CD14-positive monocyte (primary cell): Measurements from ENCODE around the gene SIGLEC8. TPM values are rescaled to one million over a fixed set of nuclear protein-coding genes. Genes with fewer than 3 reads are reported as not detected.

Experiments
- DNase-seq, 3 donors: peaks; one replicate each; pipeline ENCODE4 v3.0.0-alpha.2; 2011 to 2022
- H2AFZ ChIP-seq: 2 replicates; pipeline ENCODE4 v1.6.0; 2012; ENCODE audit warnings: mild to moderate bottlenecking, low read depth, low read length, inconsistent platforms; ENCODE audit not compliant: insufficient read depth, poor library complexity, severe bottlenecking
- H3K27ac ChIP-seq, 2 donors: 1 replicate in 1 of 2; 2 replicates in 1 of 2; pipeline ENCODE4 v1.5.1; 2012 to 2013; ENCODE audit warnings: low read length in 2 of 2, control low read depth in 1 of 2, inconsistent platforms in 1 of 2, low read depth in 1 of 2, mild to moderate bottlenecking in 1 of 2
- H3K27me3 ChIP-seq, 2 donors: one replicate each; pipeline versions ENCODE4 v1.6.0 to v1.6.1; 2011 to 2013; ENCODE audit warnings: low read length in 2 of 2; ENCODE audit not compliant: control insufficient read depth in 2 of 2, insufficient read depth in 2 of 2
- H3K36me3 ChIP-seq, 2 donors: replicated peaks in 1 of 2; 1 replicate in 1 of 2; 2 replicates in 1 of 2; pipeline versions ENCODE4 v1.5.1 to v1.6.1; 2012 to 2013; ENCODE audit warnings: low read length in 2 of 2, control low read depth in 1 of 2, inconsistent platforms in 1 of 2, mild to moderate bottlenecking in 1 of 2; ENCODE audit not compliant: insufficient read depth in 2 of 2, control insufficient read depth in 1 of 2
- H3K4me1 ChIP-seq, 2 donors: 1 replicate in 1 of 2; 2 replicates in 1 of 2; pipeline versions ENCODE4 v1.5.1 to v1.6.1; 2012 to 2013; ENCODE audit warnings: low read length in 2 of 2, control low read depth in 1 of 2, inconsistent platforms in 1 of 2, mild to moderate bottlenecking in 1 of 2, moderate library complexity in 1 of 2; ENCODE audit not compliant: insufficient read depth in 2 of 2, control insufficient read depth in 1 of 2
- H3K4me2 ChIP-seq: replicated peaks from 2 replicates; pipeline ENCODE3; 2012; ENCODE audit warnings: low read length, moderate library complexity, mild to moderate bottlenecking; ENCODE audit not compliant: poor library complexity, severe bottlenecking; ENCODE audit errors: extremely low read depth
- H3K4me3 ChIP-seq, 3 experiments: fragments of 200-600 bp in 1 of 3; sonication (generic) in 1 of 3; replicated peaks in 1 of 3; 1 replicate in 2 of 3; 2 replicates in 1 of 3; pipeline ENCODE4 v1.5.1; 2011 to 2013; ENCODE audit warnings: low read length in 3 of 3, mild to moderate bottlenecking in 3 of 3, control low read depth in 2 of 3, low read depth in 2 of 3, inconsistent platforms in 1 of 3, moderate library complexity in 1 of 3
- H3K79me2 ChIP-seq: 2 replicates; pipeline ENCODE4 v1.6.0; 2012; ENCODE audit warnings: mild to moderate bottlenecking, control low read depth, inconsistent platforms, low read length, moderate library complexity; ENCODE audit not compliant: insufficient read depth
- H3K9ac ChIP-seq: 2 replicates; pipeline ENCODE4 v1.6.0; 2017; ENCODE audit warnings: low read length, mild to moderate bottlenecking; ENCODE audit not compliant: insufficient read depth, poor library complexity, severe bottlenecking
- H3K9me3 ChIP-seq, 2 donors: replicated peaks in 1 of 2; 1 replicate in 1 of 2; 2 replicates in 1 of 2; pipeline versions ENCODE4 v1.5.1 to v1.6.1; 2012 to 2013; ENCODE audit warnings: low read length in 2 of 2, control low read depth in 1 of 2; ENCODE audit not compliant: control insufficient read depth in 1 of 2, insufficient read depth in 1 of 2
- H4K20me1 ChIP-seq: 2 replicates; pipeline ENCODE4 v1.6.0; 2012; ENCODE audit warnings: mild to moderate bottlenecking, low read length, control low read depth, moderate library complexity; ENCODE audit not compliant: insufficient read depth
- H3K27ac Mint-ChIP-seq, 7 donors: one replicate each; pipeline ENCODE4 v1.8.0; 2020; ENCODE audit warnings: mild to moderate bottlenecking in 7 of 7, mixed read lengths in 7 of 7, moderate library complexity in 6 of 7, inconsistent platforms in 2 of 7
- H3K27me3 Mint-ChIP-seq, 3 donors: one replicate each; pipeline ENCODE4 v1.8.0; 2021 to 2022; ENCODE audit warnings: low read depth in 3 of 3, mild to moderate bottlenecking in 3 of 3, mixed read lengths in 3 of 3, moderate library complexity in 3 of 3, inconsistent platforms in 1 of 3
- H3K36me3 Mint-ChIP-seq, 2 donors: one replicate each; pipeline ENCODE4 v1.8.0; 2020; ENCODE audit warnings: mixed read lengths in 2 of 2, inconsistent platforms in 1 of 2, mild to moderate bottlenecking in 1 of 2
- H3K4me1 Mint-ChIP-seq: one replicate; pipeline ENCODE4 v1.8.0; 2020; ENCODE audit warnings: mild to moderate bottlenecking, mixed read lengths
- H3K4me3 Mint-ChIP-seq, 2 donors: one replicate each; pipeline ENCODE4 v1.8.0; 2020; ENCODE audit warnings: mild to moderate bottlenecking in 2 of 2, mixed read lengths in 2 of 2, moderate library complexity in 1 of 2
- H3K9me3 Mint-ChIP-seq, 7 donors: one replicate each; pipeline ENCODE4 v1.8.0; 2020 to 2022; ENCODE audit warnings: mixed read lengths in 7 of 7, mild to moderate bottlenecking in 6 of 7, moderate library complexity in 6 of 7, inconsistent platforms in 2 of 7
- CTCF ChIP-seq: fragments of 200-600 bp; IDR thresholded peaks from one replicate; pipeline ENCODE4 v1.8.0; 2022; ENCODE audit warnings: antibody characterized with exemption, mild to moderate bottlenecking
- WGBS: methylation state at CpG from one replicate; pipeline ENCODE4 v1.1.5; 2013; ENCODE audit warnings: missing lambda C conversion rate; ENCODE audit not compliant: insufficient coverage; 5-methylcytosine and 5-hydroxymethylcytosine counted together
- intact Hi-C, 2 donors: fragments of 100-400 bp; cut with micrococcal nuclease; formaldehyde crosslinking; loops; one replicate each; pipeline versions ENCODE4 v1.15.0 to v1.15.1; 2023
- polyA plus RNA-seq, 3 donors: library from polyadenylated mRNA; depleted of rRNA in 1 of 3; unstranded in 2 of 3; stranded (reverse) in 1 of 3; fragments of 300-500 nt in 2 of 3; fragments of >200 nt in 1 of 3; fragmentation: Illumina TruSeq in 2 of 3; gene quantifications; 1 replicate in 2 of 3; 2 replicates in 1 of 3; pipeline ENCODE4 v1.2.3, GENCODE V29; 2012 to 2021

The SIGLEC8 gene
- polyA plus RNA-seq, 3 donors: not detected

DNA sequence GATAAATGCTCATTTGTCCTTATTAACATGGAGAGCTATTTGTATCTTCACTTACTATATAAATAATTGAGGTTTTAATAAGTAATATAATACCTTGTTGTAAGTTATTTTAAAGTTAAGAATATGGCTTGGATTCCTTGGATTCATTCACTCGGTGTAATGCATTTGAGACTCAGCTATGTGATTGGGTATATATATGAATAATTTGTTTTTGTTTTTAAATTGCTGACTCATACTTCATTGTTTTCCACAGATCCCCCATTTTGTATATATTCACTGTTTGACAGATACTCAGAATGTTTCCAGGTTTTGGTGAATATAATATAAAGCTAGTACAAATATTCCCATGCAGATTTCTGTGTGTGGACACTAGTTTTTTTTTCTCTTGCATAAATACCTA lies 13.3 kb upstream of the SIGLEC8 start:
- Histone ChIP-seq H3K4me2 (no peak overlapping the region), H2AFZ (no peak overlapping the region), H3K9ac (no peak overlapping the region), H3K4me1 (peaks cover 10 to 20% of the 10 kb centered on the region in 2 donors), H3K79me2 (no peaks in the 10 kb centered on the region), H3K27me3 (no peaks in the 10 kb centered on the region), H3K36me3 (no peaks in the 10 kb centered on the region), H4K20me1 (no peaks in the 10 kb centered on the region), H3K9me3 (peaks cover 0 to 2% of the 10 kb centered on the region in 2 donors), H3K27ac (no peak overlapping the region), H3K4me3 (no peak overlapping the region)
- intact Hi-C loops: loop anchor here in 1 of 2 donors (5.0 kb wide), 2 partner anchors 136 to 191 kb away; no protein-coding TSS in a partner anchor
- no peak for TF ChIP-seq CTCF
- Mint-ChIP-seq H3K4me3 (no peak overlapping the region), H3K36me3 (peaks cover 0 to 3% of the 10 kb centered on the region in 2 donors), H3K27ac (no peak overlapping the region), H3K4me1 (peaks cover 26% of the 10 kb centered on the region), H3K27me3 (peaks cover 12 to 15% (median 13%) of the 10 kb centered on the region in 3 donors), H3K9me3 (peaks cover 3 to 5% (median 4%) of the 10 kb centered on the region in 7 donors)
- no CpG with 5 or more reads among the region's 1 CpG for WGBS
- DNase-seq: no peak

GRCh38 chr19:51470966-51471365 lies 12.7 kb upstream of the SIGLEC8 start:
- no peaks in the 10 kb centered on the region for H3K36me3 ChIP-seq
- no peak overlapping the region for H2AFZ ChIP-seq
- no peak overlapping the region for H3K9ac ChIP-seq
- H3K79me2 ChIP-seq: no peaks in the 10 kb centered on the region
- no peak overlapping the region for H3K27ac ChIP-seq
- no peak for TF ChIP-seq CTCF
- H3K4me2 ChIP-seq: no peak overlapping the region
- H3K36me3 Mint-ChIP-seq: no peaks in the 10 kb centered on the region
- no CpG with 5 or more reads among the region's 9 CpGs for WGBS
- no peak for DNase-seq
- H3K4me3 ChIP-seq: no peak overlapping the region
- intact Hi-C loops: loop anchor here in 1 of 2 donors (5.0 kb wide), 2 partner anchors 136 to 191 kb away; no protein-coding TSS in a partner anchor
- H3K4me1 Mint-ChIP-seq: peaks cover 32% of the 10 kb centered on the region
- peaks cover 0 to 2% (median under 1%) of the 10 kb centered on the region in 7 donors for H3K9me3 Mint-ChIP-seq
- no peak overlapping the region for H3K4me3 Mint-ChIP-seq
- H3K27me3 Mint-ChIP-seq: peaks cover 11 to 14% (median 11%) of the 10 kb centered on the region in 3 donors
- H3K27ac Mint-ChIP-seq: no peak overlapping the region
- peaks cover 10 to 25% of the 10 kb centered on the region in 2 donors for H3K4me1 ChIP-seq
- no peaks in the 10 kb centered on the region for H4K20me1 ChIP-seq
- H3K9me3 ChIP-seq: no peaks in the 10 kb centered on the region
- H3K27me3 ChIP-seq: no peaks in the 10 kb centered on the region
